A549 (cell line): ENCODE measurements around the gene CAPN14. TPM values are rescaled to one million over a fixed set of nuclear protein-coding genes. Genes with fewer than 3 reads are reported as not detected.

Experiments
- ATAC-seq, 2 experiments: fragments of 200-7000 bp in 1 of 2; fragments of >200 bp in 1 of 2; cut with Nextera tagmentation in 1 of 2; cut with Tn5 transposase in 1 of 2; 3 replicates each; pipeline versions ENCODE4 v1.8.0 to v1.9.1; 2018 to 2020; ENCODE audit warnings: mild to moderate bottlenecking in 1 of 2, moderate library complexity in 1 of 2
- CTCF ChIA-PET: fragments of 300-600 bp; sonication (Branson Sonifier 250); formaldehyde crosslinking; extraction: SDS; loops from one replicate; lab custom pipeline; 2021; ENCODE audit warnings: antibody characterized with exemption, inconsistent platforms; lab: Yijun Ruan, JAX
- POLR2A ChIA-PET: fragments of 350-600 bp; formaldehyde crosslinking; extraction: SDS; loops from one replicate; lab custom pipeline; 2021; ENCODE audit warnings: antibody characterized with exemption, inconsistent platforms; lab: Yijun Ruan, JAX
- DNase-seq, 2 experiments: peaks; one replicate each; pipeline versions ENCODE4 v3.0.0 to v3.0.0-alpha.2; 2011 to 2016; ENCODE audit warnings: low read depth in 1 of 2, low spot score in 1 of 2
- FAIRE-seq: peaks from 2 replicates; lab custom pipeline; 2011; peaks lifted over from hg19 to GRCh38; lab: Jason Lieb, UNC
- H3K27ac ChIP-seq, 2 experiments: fragments of >200 bp; sonication (Bioruptor Twin); formaldehyde crosslinking; 3 replicates each; pipeline ENCODE4 v1.5.1; 2016 to 2017
- H3K4me1 ChIP-seq: fragments of >200 bp; sonication (Bioruptor Twin); formaldehyde crosslinking; 3 replicates; pipeline ENCODE4 v1.6.1; 2016
- H3K4me2 ChIP-seq: fragments of >200 bp; sonication (Bioruptor Twin); formaldehyde crosslinking; 3 replicates; pipeline ENCODE4 v1.6.1; 2016
- H3K4me3 ChIP-seq: fragments of >200 bp; sonication (Bioruptor Twin); formaldehyde crosslinking; 3 replicates; pipeline ENCODE4 v1.5.1; 2016
- H3K9me3 ChIP-seq: fragments of >200 bp; sonication (Bioruptor Twin); formaldehyde crosslinking; 3 replicates; pipeline ENCODE4 v1.6.1; 2016
- CBX2 ChIP-seq: fragments of 200-600 bp; sonication (generic); IDR thresholded peaks from 2 replicates; pipeline ENCODE4 v1.6.1; 2016; ENCODE audit warnings: low read depth, mild to moderate bottlenecking, borderline replicate concordance
- CEBPB ChIP-seq, 2 experiments: fragments of >200 bp in 1 of 2; sonication (Bioruptor Twin) in 1 of 2; formaldehyde crosslinking in 1 of 2; IDR thresholded peaks; 2 replicates each; pipeline ENCODE4 v1.6.1; 2012 to 2016
- CHD2 ChIP-seq: fragments of 150-350 bp; IDR thresholded peaks from 2 replicates; pipeline ENCODE4 v1.6.1; 2014; ENCODE audit warnings: low read length; ENCODE audit not compliant: partially characterized antibody
- EHF ChIP-seq: fragments of 250-450 bp; sonication (Bioruptor Pico); IDR thresholded peaks from 2 replicates; pipeline ENCODE4 v1.5.0; 2020; ENCODE audit warnings: mild to moderate bottlenecking
- EHMT2 ChIP-seq: fragments of 200-600 bp; sonication (generic); IDR thresholded peaks from 2 replicates; pipeline ENCODE4 v1.6.1; 2016; ENCODE audit warnings: antibody characterized with exemption, low read depth, mild to moderate bottlenecking, moderate library complexity
- EP300 ChIP-seq, 2 experiments: fragments of >200 bp; sonication (Bioruptor Twin); formaldehyde crosslinking; IDR thresholded peaks; 2 replicates in 1 of 2; 3 replicates in 1 of 2; pipeline ENCODE4 v1.6.1; 2016 to 2017
- ESRRA ChIP-seq: fragments of 150-350 bp; IDR thresholded peaks from 2 replicates; pipeline ENCODE4 v1.6.1; 2014; ENCODE audit warnings: mild to moderate bottlenecking, low read length, borderline replicate concordance
- FOSL2 ChIP-seq, 2 experiments: fragments of 450-650 bp in 1 of 2; fragments of >200 bp in 1 of 2; sonication (Bioruptor Twin) in 1 of 2; formaldehyde crosslinking; IDR thresholded peaks; 2 replicates each; pipeline versions ENCODE4 v1.5.0 to v1.6.1; 2016 to 2020; ENCODE audit warnings: mild to moderate bottlenecking in 1 of 2, moderate library complexity in 1 of 2
- FOXS1 ChIP-seq: fragments of 250-450 bp; sonication (Bioruptor Pico); IDR thresholded peaks from 2 replicates; pipeline ENCODE4 v1.5.0; 2020; ENCODE audit warnings: mild to moderate bottlenecking, moderate library complexity
- GATA3 ChIP-seq: IDR thresholded peaks from 2 replicates; pipeline ENCODE4 v1.6.1; 2012; ENCODE audit warnings: borderline replicate concordance
- HOXB5 ChIP-seq: fragments of 250-450 bp; sonication (Bioruptor Pico); IDR thresholded peaks from 2 replicates; pipeline ENCODE4 v1.5.0; 2020; ENCODE audit warnings: mild to moderate bottlenecking, moderate library complexity
- JUN ChIP-seq, 2 experiments: fragments of >200 bp; sonication (Bioruptor Twin); formaldehyde crosslinking; IDR thresholded peaks; 2 replicates in 1 of 2; 3 replicates in 1 of 2; pipeline ENCODE4 v1.6.1; 2016 to 2017
- JUNB ChIP-seq: fragments of >200 bp; sonication (Bioruptor Twin); formaldehyde crosslinking; IDR thresholded peaks from 2 replicates; pipeline ENCODE4 v1.6.1; 2016
- MAFK ChIP-seq: fragments of 450-650 bp; IDR thresholded peaks from 2 replicates; pipeline ENCODE4 v1.6.1; 2014; ENCODE audit not compliant: partially characterized antibody
- MAZ ChIP-seq: fragments of 150-350 bp; IDR thresholded peaks from 2 replicates; pipeline ENCODE4 v1.6.1; 2014; ENCODE audit warnings: antibody characterized with exemption, low read depth, low read length, borderline replicate concordance
- PHF8 ChIP-seq: fragments of 200-600 bp; sonication (generic); IDR thresholded peaks from 2 replicates; pipeline ENCODE4 v1.6.1; 2016; ENCODE audit warnings: low read depth, mild to moderate bottlenecking, antibody characterized with exemption, moderate library complexity, borderline replicate concordance
- POLR2A ChIP-seq: IDR thresholded peaks from 2 replicates; pipeline ENCODE4 v1.6.1; 2012; ENCODE audit warnings: mild to moderate bottlenecking, low read length
- RARB ChIP-seq: fragments of 250-450 bp; sonication (Bioruptor Pico); IDR thresholded peaks from 2 replicates; pipeline ENCODE4 v1.8.0; 2021; ENCODE audit warnings: mild to moderate bottlenecking, moderate library complexity
- RCOR1 ChIP-seq: fragments of 150-350 bp; IDR thresholded peaks from 2 replicates; pipeline ENCODE4 v1.6.1; 2014; ENCODE audit warnings: antibody characterized with exemption, low read length, low read depth
- RFX5 ChIP-seq: fragments of 450-650 bp; IDR thresholded peaks from 2 replicates; pipeline ENCODE4 v1.7.1; 2014; ENCODE audit warnings: antibody characterized with exemption, mild to moderate bottlenecking, moderate library complexity
- ZC3H11A ChIP-seq: fragments of 450-650 bp; IDR thresholded peaks from 2 replicates; pipeline ENCODE4 v1.6.1; 2014; ENCODE audit warnings: antibody characterized with exemption, mild to moderate bottlenecking
- ZNF302 ChIP-seq: fragments of 250-450 bp; sonication (Bioruptor Pico); IDR thresholded peaks from 2 replicates; pipeline ENCODE4 v1.9.0; 2021; ENCODE audit warnings: inconsistent platforms, mild to moderate bottlenecking, moderate library complexity
- WGBS: methylation state at CpG from one replicate; pipeline ENCODE4 v1.1.6; 2017; ENCODE audit errors: missing lambda C conversion rate; 5-methylcytosine and 5-hydroxymethylcytosine counted together
- polyA plus RNA-seq, 4 experiments: library from polyadenylated mRNA; depleted of rRNA in 3 of 4; stranded (reverse); fragments of >200 nt; fragmentation: RNase III in 1 of 4; extraction: RNeasy Plus Mini Kit Qiagen cat#74134 plus additional on column Dnase treatment in 1 of 4; gene quantifications; 2 replicates in 3 of 4; 3 replicates in 1 of 4; pipeline ENCODE4 v1.2.3, GENCODE V29; 2011 to 2017
- TF ChIP-seq, protein P1 (sequence below): fragments of >200 bp; sonication (Bioruptor Twin); formaldehyde crosslinking; IDR thresholded peaks from 3 replicates; pipeline ENCODE4 v1.6.1; 2016
- TF ChIP-seq, protein P2 (sequence below): fragments of 150-350 bp; IDR thresholded peaks from 2 replicates; pipeline ENCODE4 v1.6.1; 2014; ENCODE audit warnings: low read depth, mild to moderate bottlenecking, low read length
- TF ChIP-seq, protein P3 (sequence below): fragments of >200 bp; sonication (Bioruptor Twin); formaldehyde crosslinking; IDR thresholded peaks from 2 replicates; pipeline ENCODE4 v1.6.1; 2016
- TF ChIP-seq, protein P4 (sequence below): fragments of >200 bp; sonication (Bioruptor Twin); formaldehyde crosslinking; IDR thresholded peaks from 3 replicates; pipeline ENCODE4 v1.5.1; 2016

Gene CAPN14
- polyA plus RNA-seq, 2 of the 4 experiments (the other 2 are of a cell fraction) = 0.04 to 0.06 TPM

DNA sequence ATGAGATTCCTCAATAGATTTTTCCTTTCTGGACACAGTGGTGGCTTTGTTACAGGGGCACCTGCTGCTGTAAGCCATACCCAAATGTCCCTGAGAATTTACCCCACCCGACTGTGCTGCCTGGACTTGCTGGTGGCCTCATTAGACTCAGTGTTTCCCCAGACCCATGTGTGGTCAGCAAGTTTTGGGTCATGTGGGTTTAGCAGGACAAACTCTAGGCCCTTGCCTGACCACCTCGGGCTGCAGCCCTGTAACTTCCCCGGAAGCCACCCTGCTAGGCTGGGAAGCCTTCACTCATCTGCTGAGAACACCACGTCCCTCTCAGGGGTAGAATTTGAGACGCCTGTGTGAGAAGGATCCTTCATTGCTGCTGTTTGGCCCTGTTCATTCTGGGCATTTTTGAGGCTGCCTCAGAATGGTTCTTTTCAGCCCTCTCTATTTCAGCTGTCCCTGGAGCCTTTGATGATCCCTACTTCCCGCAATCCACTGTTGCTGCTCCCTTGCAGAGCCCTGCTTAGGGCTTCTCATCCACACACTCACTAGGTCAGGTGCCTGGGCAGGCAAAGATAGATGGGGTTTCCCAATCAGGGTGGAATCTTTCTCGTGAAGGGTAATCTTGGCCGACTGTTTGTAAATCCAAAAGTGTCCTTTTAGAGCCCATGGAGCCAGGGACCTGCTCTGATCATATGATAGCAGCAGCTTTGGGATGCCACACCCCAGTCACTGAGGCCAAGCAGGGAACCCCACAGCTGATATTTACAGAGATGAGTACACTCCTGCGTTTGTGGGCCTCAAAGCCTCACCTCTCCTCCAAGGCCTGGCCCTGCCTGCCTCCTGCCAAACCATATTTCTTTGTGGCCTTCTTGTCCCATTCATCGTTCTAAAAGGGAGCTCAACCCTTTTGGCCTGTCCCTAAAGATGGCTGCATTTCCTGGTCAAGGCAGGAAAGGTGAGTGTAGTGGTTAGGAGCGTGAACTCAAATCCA, 23.4 kb upstream of the CAPN14 start:
- DNase-seq (no peak), FAIRE-seq (no peak), ATAC-seq (no peak)
- Histone ChIP-seq H3K4me1 (no peaks in the 10 kb centered on the region; the same call in 2 of the 3 replicates), H3K9me3 (no peaks in the 10 kb centered on the region), H3K4me2 (no peak overlapping the region), H3K4me3 (no peak overlapping the region), H3K27ac (no peak overlapping the region)
- TF ChIP-seq RARB (CRISPR knock-in tag) (no peak), POLR2A (no peak), RCOR1 (no peak), MAFK (no peak), CEBPB (IDR thresholded peaks at IDR 0.05) (no peak), HOXB5 (no peak), EP300 (IDR thresholded peaks at IDR 0.05) (no peak), FOSL2 (IDR thresholded peaks at IDR 0.05) (no peak), FOSL2 (CRISPR knock-in tag; IDR thresholded peaks at IDR 0.05) (no peak), ZNF302 (CRISPR knock-in tag) (no peak), EHF (CRISPR knock-in tag) (no peak), PHF8 (no peak), EHMT2 (no peak), JUNB (no peak), ESRRA (no peak)
- TF ChIP-seq, protein P1, sequence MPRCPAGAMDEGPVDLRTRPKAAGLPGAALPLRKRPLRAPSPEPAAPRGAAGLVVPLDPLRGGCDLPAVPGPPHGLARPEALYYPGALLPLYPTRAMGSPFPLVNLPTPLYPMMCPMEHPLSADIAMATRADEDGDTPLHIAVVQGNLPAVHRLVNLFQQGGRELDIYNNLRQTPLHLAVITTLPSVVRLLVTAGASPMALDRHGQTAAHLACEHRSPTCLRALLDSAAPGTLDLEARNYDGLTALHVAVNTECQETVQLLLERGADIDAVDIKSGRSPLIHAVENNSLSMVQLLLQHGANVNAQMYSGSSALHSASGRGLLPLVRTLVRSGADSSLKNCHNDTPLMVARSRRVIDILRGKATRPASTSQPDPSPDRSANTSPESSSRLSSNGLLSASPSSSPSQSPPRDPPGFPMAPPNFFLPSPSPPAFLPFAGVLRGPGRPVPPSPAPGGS = no peak
- TF ChIP-seq, protein P2, sequence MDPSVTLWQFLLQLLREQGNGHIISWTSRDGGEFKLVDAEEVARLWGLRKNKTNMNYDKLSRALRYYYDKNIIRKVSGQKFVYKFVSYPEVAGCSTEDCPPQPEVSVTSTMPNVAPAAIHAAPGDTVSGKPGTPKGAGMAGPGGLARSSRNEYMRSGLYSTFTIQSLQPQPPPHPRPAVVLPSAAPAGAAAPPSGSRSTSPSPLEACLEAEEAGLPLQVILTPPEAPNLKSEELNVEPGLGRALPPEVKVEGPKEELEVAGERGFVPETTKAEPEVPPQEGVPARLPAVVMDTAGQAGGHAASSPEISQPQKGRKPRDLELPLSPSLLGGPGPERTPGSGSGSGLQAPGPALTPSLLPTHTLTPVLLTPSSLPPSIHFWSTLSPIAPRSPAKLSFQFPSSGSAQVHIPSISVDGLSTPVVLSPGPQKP = no peak
- CTCF ChIA-PET = no interaction called here
- WGBS = 71% methylated on average over 11 of the region's 11 CpGs
- POLR2A ChIA-PET = no interaction called here

GRCh38 chr2:31239593-31240177, 22.4 kb upstream of the CAPN14 start:
- no peak for ATAC-seq
- H3K4me1 ChIP-seq = peaks cover 6% of the 10 kb centered on the region; the same call in 1 of the 3 replicates
- H3K9me3 ChIP-seq = no peaks in the 10 kb centered on the region
- H3K4me2 ChIP-seq = no peak overlapping the region
- no peak for FAIRE-seq
- 86% methylated on average over 22 of the region's 22 CpGs for WGBS
- POLR2A ChIA-PET = no interaction called here
- CTCF ChIA-PET = interaction anchor here (1.4 kb wide), 1 partner anchor 11 kb away, joined by 3 read pairs; no protein-coding TSS in a partner anchor
- H3K27ac ChIP-seq = no peak overlapping the region
- no peak for DNase-seq
- no peak overlapping the region for H3K4me3 ChIP-seq
- no peak for TF ChIP-seq JUN (IDR thresholded peaks at IDR 0.05)
- TF ChIP-seq RFX5 = no peak
- TF ChIP-seq, protein P3, sequence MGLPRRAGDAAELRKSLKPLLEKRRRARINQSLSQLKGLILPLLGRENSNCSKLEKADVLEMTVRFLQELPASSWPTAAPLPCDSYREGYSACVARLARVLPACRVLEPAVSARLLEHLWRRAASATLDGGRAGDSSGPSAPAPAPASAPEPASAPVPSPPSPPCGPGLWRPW = no peak
- TF ChIP-seq POLR2A = no peak
- TF ChIP-seq MAZ = no peak
- TF ChIP-seq CBX2 = no peak
- TF ChIP-seq, protein P4, sequence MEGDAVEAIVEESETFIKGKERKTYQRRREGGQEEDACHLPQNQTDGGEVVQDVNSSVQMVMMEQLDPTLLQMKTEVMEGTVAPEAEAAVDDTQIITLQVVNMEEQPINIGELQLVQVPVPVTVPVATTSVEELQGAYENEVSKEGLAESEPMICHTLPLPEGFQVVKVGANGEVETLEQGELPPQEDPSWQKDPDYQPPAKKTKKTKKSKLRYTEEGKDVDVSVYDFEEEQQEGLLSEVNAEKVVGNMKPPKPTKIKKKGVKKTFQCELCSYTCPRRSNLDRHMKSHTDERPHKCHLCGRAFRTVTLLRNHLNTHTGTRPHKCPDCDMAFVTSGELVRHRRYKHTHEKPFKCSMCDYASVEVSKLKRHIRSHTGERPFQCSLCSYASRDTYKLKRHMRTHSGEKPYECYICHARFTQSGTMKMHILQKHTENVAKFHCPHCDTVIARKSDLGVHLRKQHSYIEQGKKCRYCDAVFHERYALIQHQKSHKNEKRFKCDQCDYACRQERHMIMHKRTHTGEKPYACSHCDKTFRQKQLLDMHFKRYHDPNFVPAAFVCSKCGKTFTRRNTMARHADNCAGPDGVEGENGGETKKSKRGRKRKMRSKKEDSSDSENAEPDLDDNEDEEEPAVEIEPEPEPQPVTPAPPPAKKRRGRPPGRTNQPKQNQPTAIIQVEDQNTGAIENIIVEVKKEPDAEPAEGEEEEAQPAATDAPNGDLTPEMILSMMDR = no peak
- TF ChIP-seq CHD2 = no peak
- no peak for TF ChIP-seq GATA3
- TF ChIP-seq ZC3H11A = no peak
- TF ChIP-seq FOXS1 = no peak
